ENCODE results near the gene SPATA21.
"Not testable (repeated sequence)": the region's sequence is repeated elsewhere in the genome, so short reads cannot be mapped to it uniquely, and the experiment has no call there.

SPATA21 gene

DNA sequence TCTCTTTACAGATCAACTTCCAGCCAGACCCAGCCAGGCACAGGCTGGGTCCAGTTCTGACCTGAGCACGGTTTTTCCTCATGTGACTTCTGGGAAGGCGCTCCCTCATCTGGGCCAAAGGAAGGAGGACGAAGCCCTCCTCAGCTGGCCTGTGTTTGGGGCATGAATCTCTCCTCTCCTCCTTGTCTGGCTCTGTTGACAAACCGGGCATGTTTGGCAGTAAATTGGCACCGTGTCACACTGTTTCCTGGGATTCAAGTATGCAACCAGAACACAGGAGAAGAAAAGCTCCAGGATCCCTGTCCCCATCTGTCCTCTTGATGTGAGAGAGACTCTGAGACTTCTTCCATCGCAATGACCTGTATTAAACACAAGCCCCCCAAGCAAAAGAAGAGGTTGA, 21.6 kb upstream of the SPATA21 start:
- no peak for DNase-seq (ENCODE audit: extremely low read depth, low read depth)
- no peak overlapping the region for H3K4me3 ChIP-seq (replicated peaks; ENCODE audit: low read depth, low read length)
- no peak for TF ChIP-seq CTCF (IDR thresholded peaks at IDR 0.05; ENCODE audit: low read depth, low read length, missing control alignments)

- not testable (repeated sequence) for DNase-seq (ENCODE audit: extremely low read depth, low read depth); H3K4me3 ChIP-seq (replicated peaks; ENCODE audit: low read depth, low read length)
Observed at GRCh38 chr1:16456151-16456550, 18.9 kb upstream of the SPATA21 start.

GRCh38 chr1:16454909-16455308, 17.7 kb upstream of the SPATA21 start:
- not testable (repeated sequence) for DNase-seq (ENCODE audit: extremely low read depth, low read depth); H3K4me3 ChIP-seq (replicated peaks; ENCODE audit: low read depth, low read length)

- DNase-seq (ENCODE audit: extremely low read depth, low read depth): no peak
- TF ChIP-seq CTCF (IDR thresholded peaks at IDR 0.05; ENCODE audit: low read depth, low read length, missing control alignments): no peak
- H3K4me3 ChIP-seq (replicated peaks; ENCODE audit: low read depth, low read length): no peak overlapping the region
Observed at GRCh38 chr1:16451841-16452528, 14.8 kb upstream of the SPATA21 start.

DNA sequence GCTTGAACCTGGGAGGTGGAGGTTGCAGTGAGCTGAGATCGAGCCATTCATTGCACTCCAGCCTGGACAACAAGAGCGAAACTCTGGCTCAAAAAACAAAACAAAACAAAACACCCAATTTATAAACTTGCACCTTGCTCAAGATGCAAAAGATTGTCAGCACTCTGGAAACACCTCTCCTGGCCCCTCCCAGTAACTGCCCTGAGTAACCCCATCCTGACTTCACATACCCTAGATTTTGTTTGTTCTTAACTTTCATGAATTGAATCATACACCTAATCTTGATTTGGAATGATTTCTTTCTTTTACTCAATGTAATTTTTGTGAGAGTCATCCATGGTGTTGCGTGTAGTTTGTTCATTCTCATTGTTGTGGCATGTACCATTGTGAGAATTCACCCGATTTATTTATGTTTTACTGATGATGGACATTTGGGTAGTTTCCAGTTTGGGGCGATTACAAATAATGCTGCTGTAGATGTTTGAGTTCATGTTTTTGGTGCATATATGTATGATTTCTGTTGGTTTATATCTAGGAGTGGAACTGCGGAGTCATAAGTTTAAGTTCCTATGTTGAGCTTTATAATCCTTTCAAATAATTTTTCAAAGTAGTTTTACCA, 13.7 kb upstream of the SPATA21 start:
- no peak for TF ChIP-seq CTCF (IDR thresholded peaks at IDR 0.05; ENCODE audit: low read depth, low read length, missing control alignments)

GRCh38 chr1:16449666-16450065, 12.4 kb upstream of the SPATA21 start:
- TF ChIP-seq CTCF (IDR thresholded peaks at IDR 0.05; ENCODE audit: low read depth, low read length, missing control alignments): no peak
- H3K4me3 ChIP-seq (replicated peaks; ENCODE audit: low read depth, low read length): no peak overlapping the region

More for the DNA sequence above, 13.7 kb upstream of the SPATA21 start:
- no peak for DNase-seq (ENCODE audit: extremely low read depth, low read depth)
- no peak overlapping the region for H3K4me3 ChIP-seq (replicated peaks; ENCODE audit: low read depth, low read length)

GRCh38 chr1:16449065-16449464, 11.8 kb upstream of the SPATA21 start:
- TF ChIP-seq CTCF (IDR thresholded peaks at IDR 0.05; ENCODE audit: low read depth, low read length, missing control alignments): no peak
- DNase-seq (ENCODE audit: extremely low read depth, low read depth): no peak
- no peak overlapping the region for H3K4me3 ChIP-seq (replicated peaks; ENCODE audit: low read depth, low read length)

More at GRCh38 chr1:16449666-16450065, 12.4 kb upstream of the SPATA21 start:
- DNase-seq (ENCODE audit: extremely low read depth, low read depth): no peak

- no peak for DNase-seq (ENCODE audit: extremely low read depth, low read depth)
- TF ChIP-seq CTCF (IDR thresholded peaks at IDR 0.05; ENCODE audit: low read depth, low read length, missing control alignments): no peak
- no peak overlapping the region for H3K4me3 ChIP-seq (replicated peaks; ENCODE audit: low read depth, low read length)
Observed at GRCh38 chr1:16447641-16448040, 10.4 kb upstream of the SPATA21 start.
